ENCODE data around the gene ARPC1B.
"Not testable (repeated sequence)": the region's sequence is repeated elsewhere in the genome, so short reads cannot be mapped to it uniquely, and the experiment has no call there.

Gene ARPC1B

DNA sequence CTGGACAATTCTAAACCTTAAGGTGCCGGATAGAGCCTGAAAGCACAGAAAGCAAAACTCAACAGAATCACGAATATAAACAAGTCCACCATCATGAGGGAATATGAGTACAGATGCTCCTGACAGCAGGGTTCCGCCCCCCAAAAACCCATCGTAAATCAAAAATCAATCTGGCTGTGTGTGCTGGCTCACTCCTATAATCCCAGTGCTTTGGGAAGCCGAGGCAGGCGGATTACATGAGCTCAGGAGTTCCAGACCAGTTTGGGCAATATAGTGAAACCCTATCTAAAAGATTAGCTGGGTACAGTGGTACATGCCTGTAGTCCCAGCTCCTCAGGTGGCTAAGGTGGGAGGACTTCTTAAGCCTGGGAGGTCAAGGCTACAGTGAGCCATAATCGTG, 46.5 kb downstream of the ARPC1B start:
- no peak for DNase-seq (ENCODE audit: low read depth)
- H3K4me3 ChIP-seq (ENCODE audit: control insufficient read depth, low read depth, low read length) = no peak overlapping the region
- TF ChIP-seq, protein P1, sequence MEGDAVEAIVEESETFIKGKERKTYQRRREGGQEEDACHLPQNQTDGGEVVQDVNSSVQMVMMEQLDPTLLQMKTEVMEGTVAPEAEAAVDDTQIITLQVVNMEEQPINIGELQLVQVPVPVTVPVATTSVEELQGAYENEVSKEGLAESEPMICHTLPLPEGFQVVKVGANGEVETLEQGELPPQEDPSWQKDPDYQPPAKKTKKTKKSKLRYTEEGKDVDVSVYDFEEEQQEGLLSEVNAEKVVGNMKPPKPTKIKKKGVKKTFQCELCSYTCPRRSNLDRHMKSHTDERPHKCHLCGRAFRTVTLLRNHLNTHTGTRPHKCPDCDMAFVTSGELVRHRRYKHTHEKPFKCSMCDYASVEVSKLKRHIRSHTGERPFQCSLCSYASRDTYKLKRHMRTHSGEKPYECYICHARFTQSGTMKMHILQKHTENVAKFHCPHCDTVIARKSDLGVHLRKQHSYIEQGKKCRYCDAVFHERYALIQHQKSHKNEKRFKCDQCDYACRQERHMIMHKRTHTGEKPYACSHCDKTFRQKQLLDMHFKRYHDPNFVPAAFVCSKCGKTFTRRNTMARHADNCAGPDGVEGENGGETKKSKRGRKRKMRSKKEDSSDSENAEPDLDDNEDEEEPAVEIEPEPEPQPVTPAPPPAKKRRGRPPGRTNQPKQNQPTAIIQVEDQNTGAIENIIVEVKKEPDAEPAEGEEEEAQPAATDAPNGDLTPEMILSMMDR (IDR thresholded peaks at IDR 0.05; ENCODE audit: control insufficient read depth, insufficient read depth, low read depth, low read length, missing control alignments) = no peak

DNA sequence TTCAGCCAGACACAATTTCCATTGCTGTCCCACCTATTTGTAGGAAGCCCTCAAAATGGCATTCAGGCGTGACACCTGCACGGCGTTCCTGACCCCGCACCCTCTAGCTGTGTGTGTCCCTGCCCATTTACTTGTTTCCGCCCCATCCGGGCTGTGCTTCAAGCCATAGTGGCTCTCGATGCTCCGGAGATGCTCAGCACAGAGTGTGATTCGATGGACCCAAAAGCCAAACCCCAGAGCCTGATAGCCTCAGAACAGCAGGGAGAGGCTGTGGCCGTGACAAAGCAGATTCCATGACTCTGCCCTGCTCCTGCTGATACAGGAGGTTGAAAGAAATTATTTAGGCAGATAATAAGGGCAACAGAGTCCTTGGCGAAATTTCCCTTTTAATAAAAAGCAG, 47.7 kb downstream of the ARPC1B start:
- TF ChIP-seq, protein P1 (IDR thresholded peaks at IDR 0.05; ENCODE audit: control insufficient read depth, insufficient read depth, low read depth, low read length, missing control alignments) = no peak
- no peak overlapping the region for H3K4me3 ChIP-seq (ENCODE audit: control insufficient read depth, low read depth, low read length)
- no peak for DNase-seq (ENCODE audit: low read depth)

DNA sequence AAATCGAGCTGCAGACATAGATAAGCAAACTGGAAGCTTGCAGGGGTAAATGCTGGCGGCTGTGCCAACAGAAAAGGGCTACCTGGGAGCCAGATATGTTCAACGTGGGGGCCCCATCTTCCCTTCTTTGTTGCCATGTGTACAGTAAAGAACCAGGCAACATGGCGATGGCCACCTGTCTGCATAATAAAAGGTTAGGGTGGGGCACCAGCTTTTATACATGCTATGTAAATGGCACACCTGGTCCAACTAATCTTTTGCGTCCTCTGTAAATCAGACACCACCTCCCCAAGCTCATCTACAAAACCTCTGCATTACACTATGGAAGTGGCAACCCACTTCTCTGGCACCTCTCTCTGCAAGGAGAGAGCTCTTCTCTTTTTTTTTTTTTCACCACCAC, 48.1 kb downstream of the ARPC1B start:
- DNase-seq (ENCODE audit: low read depth) = no peak
- no peak overlapping the region for H3K4me3 ChIP-seq (ENCODE audit: control insufficient read depth, low read depth, low read length)
- TF ChIP-seq, protein P1 (IDR thresholded peaks at IDR 0.05; ENCODE audit: control insufficient read depth, insufficient read depth, low read depth, low read length, missing control alignments) = no peak

DNA sequence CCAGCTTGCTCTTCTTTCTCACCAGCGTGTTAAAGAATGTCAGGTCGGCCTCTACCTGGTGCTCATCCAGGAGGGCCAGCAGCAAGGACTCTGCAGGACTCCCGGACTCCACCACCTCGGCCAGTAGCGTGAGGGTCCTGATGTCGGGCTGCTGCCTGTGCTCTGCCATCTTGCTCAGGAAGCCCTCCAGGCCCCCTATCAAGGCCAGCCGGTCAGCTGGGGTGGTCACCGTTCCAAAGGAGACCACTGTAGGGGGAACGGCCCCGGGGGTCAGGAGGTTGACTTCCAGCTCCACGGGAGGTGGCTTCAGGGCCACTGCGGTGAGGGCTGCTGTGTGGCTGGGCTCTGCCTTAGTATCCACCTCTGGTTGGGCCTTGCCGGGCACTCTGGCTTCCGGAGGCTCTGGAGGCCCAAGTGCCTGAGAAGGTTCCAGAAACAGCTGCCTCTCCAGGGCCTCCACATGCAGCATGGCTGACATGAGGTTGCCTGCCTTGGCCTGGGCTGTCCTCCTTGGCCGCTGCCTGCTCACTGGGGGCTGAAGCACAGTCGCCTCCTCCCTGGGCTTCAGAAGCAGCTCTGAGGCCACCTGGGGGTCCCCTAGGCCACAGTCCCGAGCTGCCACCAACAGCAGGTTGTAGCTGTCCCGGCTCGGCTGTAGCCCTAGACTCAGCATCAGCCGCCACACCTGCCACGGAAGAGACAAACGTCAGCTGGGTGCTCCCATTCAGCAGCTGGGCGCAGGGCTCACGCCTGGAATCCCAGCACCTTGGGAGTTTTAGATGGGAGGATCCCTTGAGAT, 50.6 kb downstream of the ARPC1B start:
- TF ChIP-seq, protein P1 (IDR thresholded peaks at IDR 0.05; ENCODE audit: control insufficient read depth, insufficient read depth, low read depth, low read length, missing control alignments) = no peak
- DNase-seq (ENCODE audit: low read depth) = no peak
- H3K4me3 ChIP-seq (ENCODE audit: control insufficient read depth, low read depth, low read length) = no peak overlapping the region

DNA sequence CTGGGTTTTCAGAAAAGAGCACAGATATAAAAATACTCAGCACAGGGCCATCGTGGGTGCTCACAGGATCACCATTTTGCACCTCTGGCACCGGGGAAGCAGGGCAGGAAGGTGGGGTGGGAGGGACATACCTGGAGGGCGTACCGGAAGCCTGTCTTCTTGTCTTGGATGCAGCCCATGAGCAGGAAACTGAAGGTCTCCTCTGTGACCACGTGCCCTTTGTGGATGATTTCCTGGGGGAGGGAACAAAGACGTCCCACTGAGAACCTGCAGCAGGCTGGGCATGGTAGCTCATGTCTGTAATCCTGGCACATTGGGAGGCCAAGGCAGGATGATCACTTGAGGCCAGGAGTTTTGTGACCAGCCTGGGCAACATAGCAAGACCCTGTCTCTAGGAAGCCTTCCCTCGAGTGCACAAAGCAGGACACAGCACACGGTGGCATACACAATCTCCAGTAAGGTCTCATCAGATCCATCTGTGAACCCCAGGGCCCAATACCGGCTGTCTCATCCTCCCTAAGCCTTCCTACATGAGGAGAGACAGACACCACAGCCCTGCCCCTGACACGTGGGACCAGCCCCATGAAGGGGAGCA, 54.5 kb downstream of the ARPC1B start:
- no peak for DNase-seq (ENCODE audit: low read depth)
- TF ChIP-seq, protein P1 (IDR thresholded peaks at IDR 0.05; ENCODE audit: control insufficient read depth, insufficient read depth, low read depth, low read length, missing control alignments) = no peak
- H3K4me3 ChIP-seq (ENCODE audit: control insufficient read depth, low read depth, low read length) = no peak overlapping the region

DNA sequence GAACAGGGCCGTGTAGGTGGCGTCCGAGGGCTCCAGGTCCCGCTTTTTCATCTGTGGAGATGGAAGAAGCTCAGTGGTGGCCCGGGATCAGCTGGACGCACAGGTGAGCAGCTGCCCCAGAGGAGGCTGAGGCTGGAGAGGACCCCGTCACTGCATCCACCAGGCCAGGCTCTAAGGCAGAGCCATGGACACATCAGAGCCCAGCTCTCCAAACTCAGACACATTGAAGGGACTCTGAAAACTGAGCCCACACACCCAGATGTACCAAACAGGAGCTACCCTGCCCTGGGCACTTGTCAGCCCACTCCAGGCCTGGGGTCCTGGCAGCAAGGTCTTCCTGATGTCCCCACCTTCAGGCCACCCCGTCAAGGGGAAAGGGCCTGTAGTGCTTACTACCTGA, 55.2 kb downstream of the ARPC1B start:
- no peak for DNase-seq (ENCODE audit: low read depth)
- no peak overlapping the region for H3K4me3 ChIP-seq (ENCODE audit: control insufficient read depth, low read depth, low read length)
- TF ChIP-seq, protein P1 (IDR thresholded peaks at IDR 0.05; ENCODE audit: control insufficient read depth, insufficient read depth, low read depth, low read length, missing control alignments) = no peak

DNA sequence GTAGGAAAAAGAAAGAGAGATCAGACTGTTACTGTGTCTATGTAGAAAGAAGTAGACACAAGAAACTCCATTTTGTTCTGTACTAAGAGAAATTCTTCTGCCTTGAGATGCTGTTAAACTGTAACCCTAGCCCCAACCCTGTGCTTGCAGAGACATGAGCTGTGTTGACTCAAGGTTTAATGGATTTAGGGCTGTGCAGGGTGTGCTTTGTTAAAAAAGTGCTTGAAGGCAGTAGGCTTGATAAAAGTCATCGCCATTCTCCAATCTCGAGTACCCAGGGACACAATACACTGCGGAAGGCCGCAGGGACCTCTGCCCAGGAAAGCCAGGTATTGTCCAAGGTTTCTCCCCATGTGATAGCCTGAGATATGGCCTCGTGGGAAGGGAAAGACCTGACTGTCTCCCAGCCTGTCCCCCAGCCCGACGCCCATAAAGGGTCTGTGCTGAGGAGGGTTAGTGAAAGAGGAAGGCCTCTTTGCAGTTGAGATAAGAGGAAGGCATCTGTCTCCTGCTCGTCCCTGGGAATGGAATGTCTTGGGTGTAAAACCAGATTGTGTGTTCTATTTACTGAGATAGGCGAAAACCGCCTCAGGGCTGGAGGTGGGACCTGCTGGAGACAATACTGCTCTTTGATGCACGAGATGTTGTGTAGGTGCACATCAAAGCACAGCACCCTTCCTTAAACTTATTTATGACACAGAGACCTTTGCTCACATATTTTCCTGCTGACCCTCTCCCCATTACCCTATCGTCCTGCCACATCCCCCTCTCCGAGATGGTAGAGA, 57.4 kb downstream of the ARPC1B start:
- H3K4me3 ChIP-seq (ENCODE audit: control insufficient read depth, low read depth, low read length); DNase-seq (ENCODE audit: low read depth): not testable (repeated sequence)

Measured in AG09309 (cell line).